SK-N-SH (cell line): ENCODE measurements around the gene GNA15.

Experiments used
- FOXJ3 ChIP-seq: sonication (generic); formaldehyde crosslinking; IDR thresholded peaks from 2 replicates; pipeline ENCODE4 v1.5.1; 2020; ENCODE audit warnings: mild to moderate bottlenecking, missing genetic modification reagents
- MXI1 ChIP-seq: IDR thresholded peaks from 2 replicates; pipeline ENCODE4 v1.6.1; 2012; ENCODE audit warnings: mild to moderate bottlenecking, low read depth, low read length, improper control_type of control experiment
- TF ChIP-seq, protein P1 (sequence below): fragments of 200-600 bp; sonication (generic); IDR thresholded peaks from 2 replicates; pipeline ENCODE4 v1.6.1; 2017; ENCODE audit warnings: antibody characterized with exemption, mild to moderate bottlenecking, moderate library complexity
- TF ChIP-seq, protein P2 (sequence below): IDR thresholded peaks from 2 replicates; pipeline ENCODE4; 2012

- TF ChIP-seq MXI1, result no peak
- TF ChIP-seq FOXJ3 (CRISPR knock-in tag), result no peak
- TF ChIP-seq, protein P1, sequence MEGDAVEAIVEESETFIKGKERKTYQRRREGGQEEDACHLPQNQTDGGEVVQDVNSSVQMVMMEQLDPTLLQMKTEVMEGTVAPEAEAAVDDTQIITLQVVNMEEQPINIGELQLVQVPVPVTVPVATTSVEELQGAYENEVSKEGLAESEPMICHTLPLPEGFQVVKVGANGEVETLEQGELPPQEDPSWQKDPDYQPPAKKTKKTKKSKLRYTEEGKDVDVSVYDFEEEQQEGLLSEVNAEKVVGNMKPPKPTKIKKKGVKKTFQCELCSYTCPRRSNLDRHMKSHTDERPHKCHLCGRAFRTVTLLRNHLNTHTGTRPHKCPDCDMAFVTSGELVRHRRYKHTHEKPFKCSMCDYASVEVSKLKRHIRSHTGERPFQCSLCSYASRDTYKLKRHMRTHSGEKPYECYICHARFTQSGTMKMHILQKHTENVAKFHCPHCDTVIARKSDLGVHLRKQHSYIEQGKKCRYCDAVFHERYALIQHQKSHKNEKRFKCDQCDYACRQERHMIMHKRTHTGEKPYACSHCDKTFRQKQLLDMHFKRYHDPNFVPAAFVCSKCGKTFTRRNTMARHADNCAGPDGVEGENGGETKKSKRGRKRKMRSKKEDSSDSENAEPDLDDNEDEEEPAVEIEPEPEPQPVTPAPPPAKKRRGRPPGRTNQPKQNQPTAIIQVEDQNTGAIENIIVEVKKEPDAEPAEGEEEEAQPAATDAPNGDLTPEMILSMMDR, result no peak
- TF ChIP-seq, protein P2, sequence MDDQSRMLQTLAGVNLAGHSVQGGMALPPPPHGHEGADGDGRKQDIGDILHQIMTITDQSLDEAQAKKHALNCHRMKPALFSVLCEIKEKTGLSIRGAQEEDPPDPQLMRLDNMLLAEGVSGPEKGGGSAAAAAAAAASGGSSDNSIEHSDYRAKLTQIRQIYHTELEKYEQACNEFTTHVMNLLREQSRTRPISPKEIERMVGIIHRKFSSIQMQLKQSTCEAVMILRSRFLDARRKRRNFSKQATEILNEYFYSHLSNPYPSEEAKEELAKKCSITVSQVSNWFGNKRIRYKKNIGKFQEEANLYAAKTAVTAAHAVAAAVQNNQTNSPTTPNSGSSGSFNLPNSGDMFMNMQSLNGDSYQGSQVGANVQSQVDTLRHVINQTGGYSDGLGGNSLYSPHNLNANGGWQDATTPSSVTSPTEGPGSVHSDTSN, result no peak
These were observed 54.6 kb downstream of the GNA15 start for GRCh38 chr19:3190470-3190770.
